GM18526 (cell line): ENCODE results near the gene MPO.

Experiments
- POLR2A ChIP-seq: IDR thresholded peaks from 3 replicates; pipeline ENCODE4 v1.6.1; 2011; ENCODE audit not compliant: insufficient read length; ENCODE audit errors: extremely low read depth

Gene MPO

GRCh38 chr17:58280480-58281217 lies at the start of gene MPO:
TSS of gene MPO (minus strand) at chr17:58280935. CDS start at chr17:58280758, 177 bp downstream.
- no peak for TF ChIP-seq POLR2A

- no peak for TF ChIP-seq POLR2A
Observed at GRCh38 chr17:58329810-58330537, 49.2 kb upstream of the MPO start.

- no peak for TF ChIP-seq POLR2A
Observed at GRCh38 chr17:58329035-58329809, 48.5 kb upstream of the MPO start.

DNA sequence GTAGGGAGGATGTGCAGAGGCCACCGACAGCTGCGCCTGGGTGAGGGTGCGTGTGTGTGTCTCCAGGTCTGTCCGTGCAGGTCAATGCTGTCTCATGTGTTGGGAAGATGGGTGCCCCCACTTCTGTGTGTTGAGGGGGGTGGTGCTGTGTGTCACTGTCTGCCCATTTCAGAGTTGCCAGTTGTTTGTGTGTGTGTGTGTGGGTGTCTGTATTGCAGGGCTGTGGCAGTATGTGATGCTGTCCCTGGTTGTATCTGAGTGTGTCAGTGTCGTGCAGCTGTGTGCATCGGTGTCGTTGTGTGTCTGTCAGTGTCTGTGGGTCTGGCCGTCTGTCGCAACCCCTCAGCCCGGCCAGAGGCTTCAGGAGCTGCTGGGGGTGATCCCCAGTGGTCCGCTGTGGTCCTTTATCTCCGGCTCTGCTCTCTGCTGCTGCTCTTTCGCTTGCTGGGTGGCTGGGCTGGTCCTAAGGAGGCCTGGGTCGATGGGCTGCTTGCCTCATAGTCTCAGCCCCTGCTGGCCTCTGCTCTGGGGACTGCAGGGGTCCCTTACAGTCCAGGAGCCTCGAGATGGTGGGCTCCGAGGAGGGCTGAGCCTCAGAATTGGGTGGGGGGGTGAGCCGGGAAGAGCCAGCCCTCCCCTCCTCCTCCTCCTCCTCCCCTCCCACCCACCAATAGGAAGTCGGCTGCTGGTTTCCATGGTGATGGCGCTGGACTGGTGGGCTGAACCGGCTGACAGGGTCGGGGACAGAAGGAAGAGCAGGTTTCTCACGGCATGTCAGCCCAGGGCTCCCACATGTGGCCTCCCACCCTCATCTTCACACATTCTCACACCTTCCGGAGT lies 47.7 kb upstream of the MPO start, which contains the start of gene TSPOAP1:
Gene TSPOAP1 (minus strand): TSS at position 601 of the 840 bp plus-strand sequence. CDS start 875 bp downstream, outside the sequence.
- no peak for TF ChIP-seq POLR2A

- no peak for TF ChIP-seq POLR2A
Observed at GRCh38 chr17:58327363-58328194, 46.8 kb upstream of the MPO start.

- no peak for TF ChIP-seq POLR2A
Observed at GRCh38 chr17:58326609-58327362, 46.1 kb upstream of the MPO start.

DNA sequence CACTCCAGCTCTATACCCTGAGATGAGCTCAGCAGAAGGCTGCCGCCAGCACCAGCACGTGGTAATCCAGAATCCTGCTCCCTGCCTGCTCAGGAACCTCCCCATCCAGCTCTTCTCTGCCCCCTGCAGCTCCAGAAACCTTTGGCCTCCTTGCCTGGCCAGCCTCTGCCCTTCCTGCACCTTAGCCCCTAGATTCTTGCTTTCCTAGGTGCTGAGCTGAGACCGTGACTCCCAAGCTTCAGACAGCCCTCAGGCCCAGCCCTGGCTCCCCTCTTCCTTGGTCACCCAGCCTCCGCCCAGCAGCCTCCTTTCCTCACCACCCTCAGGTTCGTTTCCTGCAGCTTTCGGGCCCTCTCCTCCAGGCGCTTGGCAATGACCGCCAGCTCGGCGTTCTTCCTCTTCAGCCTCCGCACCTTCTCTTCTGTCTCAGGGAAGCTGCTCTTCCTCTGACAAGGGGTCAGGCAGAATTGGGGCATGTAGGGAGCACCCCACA lies 45.3 kb upstream of the MPO start:
- TF ChIP-seq POLR2A = no peak

DNA sequence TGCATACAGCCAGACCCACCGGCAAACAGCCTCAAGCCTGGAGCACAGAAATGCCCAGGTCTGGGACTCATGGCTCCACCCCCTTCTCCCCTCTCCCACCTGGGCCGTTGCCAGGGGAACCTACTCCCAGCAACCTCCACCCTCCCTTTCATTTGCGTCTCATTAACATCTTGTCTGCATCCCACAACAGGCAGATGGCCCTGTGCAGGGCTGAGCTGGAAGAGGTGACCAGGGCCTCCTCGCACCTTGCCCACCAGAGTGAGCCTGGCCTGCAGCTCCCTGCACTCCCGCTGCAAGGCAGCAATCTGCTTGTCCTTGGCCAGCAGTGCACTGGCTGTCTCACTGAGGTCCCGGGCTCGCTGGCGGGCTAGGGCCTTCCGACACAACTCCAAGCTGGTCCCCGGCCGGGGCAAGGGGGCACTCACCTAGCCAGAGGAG lies 44.6 kb upstream of the MPO start:
- TF ChIP-seq POLR2A = no peak

- TF ChIP-seq POLR2A = no peak
Observed at GRCh38 chr17:58324409-58325288, 43.9 kb upstream of the MPO start.

DNA sequence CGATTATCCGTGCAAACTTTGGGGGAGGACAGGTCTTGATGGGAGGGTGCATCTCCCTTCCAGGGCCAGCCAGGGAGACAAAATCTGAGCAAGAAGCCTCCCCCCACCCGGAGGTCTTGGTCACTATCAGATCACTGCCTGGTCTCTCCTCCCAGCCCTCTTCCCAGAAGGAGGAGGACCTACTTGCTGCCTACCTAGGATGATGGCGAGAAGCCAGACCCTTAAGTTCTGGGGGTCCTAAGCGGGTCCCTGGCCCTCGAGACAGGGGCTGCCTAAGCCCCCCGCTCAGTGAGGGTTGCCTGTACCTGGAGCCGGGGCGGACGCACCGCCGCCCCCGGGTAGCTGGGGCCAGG lies 43.3 kb upstream of the MPO start:
- TF ChIP-seq POLR2A = no peak

GRCh38 chr17:58323366-58324055 lies 42.8 kb upstream of the MPO start:
- no peak for TF ChIP-seq POLR2A
